Neural cell (in vitro differentiated cells): ENCODE results near the gene PPFIBP2. TPM values are rescaled to one million over a fixed set of nuclear protein-coding genes. Genes with fewer than 3 reads are reported as not detected.

Experiments used
- H2AFZ ChIP-seq: fragments of 200-600, 300-800 bp; sonication (generic), shearing (Covaris generic); 2 replicates; pipeline ENCODE4 v1.6.0; 2014; ENCODE audit warnings: low read depth, mild to moderate bottlenecking, antibody characterized with exemption, low read length, moderate library complexity
- H3F3A ChIP-seq: fragments of 200-600 bp; shearing (Covaris generic); 2 replicates; pipeline ENCODE4 v1.6.1; 2016; ENCODE audit warnings: mild to moderate bottlenecking, moderate library complexity, mixed read lengths, antibody characterized with exemption, low read length; ENCODE audit not compliant: insufficient read depth, poor library complexity, severe bottlenecking
- H3K27ac ChIP-seq: fragments of 200-600, 300-800 bp; sonication (generic), shearing (Covaris generic); 2 replicates; pipeline ENCODE4 v1.5.1; 2014; ENCODE audit warnings: mild to moderate bottlenecking, low read length, moderate library complexity
- H3K27me3 ChIP-seq: fragments of 300-800, 200-600 bp; sonication (generic), shearing (Covaris generic); 2 replicates; pipeline ENCODE4 v1.6.0; 2014; ENCODE audit warnings: mild to moderate bottlenecking, low read depth, low read length, moderate library complexity; ENCODE audit not compliant: insufficient read depth
- H3K36me3 ChIP-seq: fragments of 300-800, 200-600 bp; sonication (generic), shearing (Covaris generic); 2 replicates; pipeline ENCODE4 v1.5.1; 2014; ENCODE audit warnings: mild to moderate bottlenecking, antibody characterized with exemption, low read length, moderate library complexity; ENCODE audit not compliant: insufficient read depth
- H3K4me2 ChIP-seq: fragments of 300-800, 200-600 bp; sonication (generic), shearing (Covaris generic); 2 replicates; pipeline ENCODE4 v1.6.0; 2014; ENCODE audit warnings: mild to moderate bottlenecking, low read length
- H3K4me3 ChIP-seq: fragments of 300-800, 200-600 bp; sonication (generic), shearing (Covaris generic); 2 replicates; pipeline ENCODE4 v1.5.1; 2014; ENCODE audit warnings: mild to moderate bottlenecking, low read length, moderate library complexity
- H3K79me2 ChIP-seq: fragments of 200-600 bp; shearing (Covaris generic); replicated peaks from 2 replicates; pipeline ENCODE4 v1.6.0; 2014; ENCODE audit warnings: mild to moderate bottlenecking, low read length, moderate library complexity; ENCODE audit not compliant: insufficient read depth
- H3K9ac ChIP-seq: fragments of 300-800, 200-600 bp; sonication (generic), shearing (Covaris generic); 2 replicates; pipeline ENCODE4 v1.6.1; 2016; ENCODE audit warnings: mild to moderate bottlenecking, low read length, mixed read lengths
- H3K9me2 ChIP-seq: fragments of 200-600 bp; shearing (Covaris generic); 2 replicates; pipeline ENCODE4 v1.6.1; 2016; ENCODE audit warnings: mild to moderate bottlenecking, low read length, mixed read lengths; ENCODE audit not compliant: insufficient read depth
- H3K9me3 ChIP-seq: fragments of 200-600, 300-800 bp; sonication (generic), shearing (Covaris generic); 2 replicates; pipeline ENCODE4 v1.6.1; 2016; ENCODE audit warnings: mild to moderate bottlenecking, mixed run types, low read length, moderate library complexity, mixed read lengths
- H4K20me1 ChIP-seq: fragments of 200-600 bp; shearing (Covaris generic); 2 replicates; pipeline ENCODE4 v1.6.1; 2016; ENCODE audit warnings: mild to moderate bottlenecking, mixed run types; ENCODE audit not compliant: insufficient read depth
- MXI1 ChIP-seq: fragments of 450-650 bp; conservative IDR thresholded peaks from 2 replicates; pipeline ENCODE4 v1.6.1; 2014; ENCODE audit warnings: antibody characterized with exemption, mild to moderate bottlenecking; ENCODE audit not compliant: poor library complexity, severe bottlenecking
- POLR2AphosphoS5 ChIP-seq: IDR thresholded peaks from 2 replicates; pipeline ENCODE4 v1.6.1; 2012
- RAD21 ChIP-seq: fragments of 450-650 bp; conservative IDR thresholded peaks from 2 replicates; pipeline ENCODE4 v1.6.1; 2014; ENCODE audit warnings: antibody characterized with exemption, mild to moderate bottlenecking, moderate library complexity
- SMC3 ChIP-seq: fragments of 450-650 bp; conservative IDR thresholded peaks from 2 replicates; pipeline ENCODE4 v1.6.1; 2014; ENCODE audit warnings: antibody characterized with exemption, mild to moderate bottlenecking, moderate library complexity; ENCODE audit not compliant: poor library complexity
- polyA plus RNA-seq: library from polyadenylated mRNA; depleted of rRNA; stranded (reverse); fragments of >200 nt; gene quantifications from 2 replicates; pipeline ENCODE4 v1.2.3, GENCODE V29; 2014
- TF ChIP-seq, protein P1 (sequence below): fragments of 450-650 bp; IDR thresholded peaks from 2 replicates; pipeline ENCODE4 v1.5.1; 2014; ENCODE audit warnings: antibody characterized with exemption, mild to moderate bottlenecking, moderate library complexity; ENCODE audit not compliant: poor library complexity, severe bottlenecking
- TF ChIP-seq, protein P2 (sequence below): IDR thresholded peaks from 2 replicates; pipeline ENCODE4 v1.6.1; 2012; ENCODE audit warnings: borderline replicate concordance

Gene PPFIBP2
- polyA plus RNA-seq, 1 donor from 2014 or later, result not detected

DNA sequence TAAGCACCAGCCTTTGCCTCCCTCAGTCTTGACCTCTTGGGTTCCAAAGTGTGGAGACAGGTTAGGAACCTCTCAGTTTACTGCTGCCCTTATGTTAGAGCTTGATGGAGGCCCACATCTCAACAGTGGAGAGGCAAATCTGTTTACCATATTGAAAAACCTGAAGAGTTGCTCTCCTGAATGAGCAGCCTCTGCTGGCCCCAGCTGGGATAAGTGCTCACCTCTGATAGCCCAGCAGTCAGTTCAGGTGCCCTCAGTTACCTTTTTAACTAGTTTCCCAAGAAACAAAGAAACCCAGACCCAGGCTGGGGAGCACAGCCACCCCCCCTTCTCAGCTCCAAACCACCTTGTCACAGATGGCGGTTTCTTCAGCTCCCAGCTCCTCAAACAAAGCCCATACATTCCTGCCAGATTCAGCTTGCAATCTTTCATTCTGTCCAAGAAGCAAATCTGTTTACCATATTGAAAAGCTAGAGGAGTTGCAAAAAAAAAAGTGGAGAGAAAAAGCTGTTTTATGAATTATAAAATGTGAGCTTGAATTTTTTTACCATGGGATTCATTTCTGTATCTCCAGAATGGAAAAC lies 57.2 kb downstream of the PPFIBP2 start:
- Histone ChIP-seq H3K9me2 (no peaks in the 10 kb centered on the region), H3K4me3 (no peak overlapping the region), H3K79me2 (no peaks in the 10 kb centered on the region), H3K9me3 (no peaks in the 10 kb centered on the region), H3K27ac (no peak overlapping the region), H3K27me3 (peaks cover 3% of the 10 kb centered on the region), H3K36me3 (no peaks in the 10 kb centered on the region), H3K4me2 (no peak overlapping the region), H3F3A (no peaks in the 10 kb centered on the region), H4K20me1 (no peaks in the 10 kb centered on the region), H3K9ac (no peak overlapping the region), H2AFZ (peak overlapping the region; percentile 10)
- TF ChIP-seq MXI1, result no peak
- TF ChIP-seq POLR2AphosphoS5, result no peak

DNA sequence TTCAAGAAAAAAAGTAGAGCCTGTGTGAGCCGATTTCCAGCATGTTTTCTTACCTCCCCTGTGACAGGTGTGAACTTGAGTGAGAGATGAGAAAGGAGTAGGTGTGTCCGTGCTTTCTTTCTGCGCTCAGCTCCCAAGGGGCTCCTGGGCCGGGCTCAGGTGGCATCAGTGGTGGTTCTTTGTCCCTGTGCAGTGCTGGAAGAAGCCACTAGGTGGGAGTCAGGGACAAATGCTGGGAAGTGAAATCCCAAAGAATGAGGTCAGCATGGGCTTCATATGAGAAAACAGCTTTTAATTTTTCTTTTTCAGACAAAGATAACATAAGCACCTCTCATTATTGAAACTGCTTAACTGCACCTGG lies 57.8 kb downstream of the PPFIBP2 start:
- H3K27me3 ChIP-seq, result peaks cover 3% of the 10 kb centered on the region
- H3K79me2 ChIP-seq, result no peaks in the 10 kb centered on the region
- no peaks in the 10 kb centered on the region for H3K9me3 ChIP-seq
- no peaks in the 10 kb centered on the region for H3F3A ChIP-seq
- H3K9ac ChIP-seq, result no peak overlapping the region
- H3K9me2 ChIP-seq, result no peaks in the 10 kb centered on the region
- TF ChIP-seq POLR2AphosphoS5 (no peak), SMC3 (peak; percentile 79), RAD21 (peak; percentile 81)
- TF ChIP-seq, protein P1, sequence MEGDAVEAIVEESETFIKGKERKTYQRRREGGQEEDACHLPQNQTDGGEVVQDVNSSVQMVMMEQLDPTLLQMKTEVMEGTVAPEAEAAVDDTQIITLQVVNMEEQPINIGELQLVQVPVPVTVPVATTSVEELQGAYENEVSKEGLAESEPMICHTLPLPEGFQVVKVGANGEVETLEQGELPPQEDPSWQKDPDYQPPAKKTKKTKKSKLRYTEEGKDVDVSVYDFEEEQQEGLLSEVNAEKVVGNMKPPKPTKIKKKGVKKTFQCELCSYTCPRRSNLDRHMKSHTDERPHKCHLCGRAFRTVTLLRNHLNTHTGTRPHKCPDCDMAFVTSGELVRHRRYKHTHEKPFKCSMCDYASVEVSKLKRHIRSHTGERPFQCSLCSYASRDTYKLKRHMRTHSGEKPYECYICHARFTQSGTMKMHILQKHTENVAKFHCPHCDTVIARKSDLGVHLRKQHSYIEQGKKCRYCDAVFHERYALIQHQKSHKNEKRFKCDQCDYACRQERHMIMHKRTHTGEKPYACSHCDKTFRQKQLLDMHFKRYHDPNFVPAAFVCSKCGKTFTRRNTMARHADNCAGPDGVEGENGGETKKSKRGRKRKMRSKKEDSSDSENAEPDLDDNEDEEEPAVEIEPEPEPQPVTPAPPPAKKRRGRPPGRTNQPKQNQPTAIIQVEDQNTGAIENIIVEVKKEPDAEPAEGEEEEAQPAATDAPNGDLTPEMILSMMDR, result peak; percentile 88
- H4K20me1 ChIP-seq, result no peaks in the 10 kb centered on the region
- no peak overlapping the region for H3K4me2 ChIP-seq
- H3K4me3 ChIP-seq, result no peak overlapping the region
- H3K27ac ChIP-seq, result no peak overlapping the region
- no peaks in the 10 kb centered on the region for H3K36me3 ChIP-seq
- peak overlapping the region; percentile 3 for H2AFZ ChIP-seq

DNA sequence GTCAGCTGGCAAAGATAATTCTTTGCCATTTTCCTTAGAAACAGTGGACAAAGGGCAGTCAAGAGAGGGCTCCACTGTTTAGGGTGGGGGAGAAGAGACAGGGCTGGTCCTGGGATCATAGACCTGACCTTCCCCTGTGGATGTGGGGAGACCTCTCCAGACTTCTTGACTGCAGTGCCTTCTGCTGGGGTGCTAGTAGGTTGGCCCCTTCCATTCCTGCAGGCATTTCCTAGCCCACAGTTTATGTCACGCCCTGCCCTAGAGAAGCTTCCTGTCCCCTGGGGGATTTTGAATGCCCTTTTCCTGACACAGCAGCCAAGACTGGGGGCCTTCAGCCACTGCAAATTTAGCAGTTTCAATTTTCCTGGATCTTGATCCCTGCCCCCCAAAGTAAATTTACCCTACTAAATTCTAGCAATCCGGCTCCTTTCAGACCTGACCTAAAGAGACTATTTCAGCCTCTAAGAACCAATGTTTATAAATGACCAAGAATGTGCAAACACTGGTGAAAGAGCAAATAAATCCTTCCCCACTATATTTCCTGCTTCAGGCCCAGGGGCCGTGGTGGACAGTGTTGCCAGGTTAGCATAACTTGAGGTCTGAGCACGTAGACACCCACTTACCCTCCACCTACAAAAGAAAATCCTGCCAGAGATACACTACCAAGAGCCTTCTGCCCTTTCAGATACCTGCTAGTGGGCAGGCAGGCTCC lies 58.4 kb downstream of the PPFIBP2 start:
- no peaks in the 10 kb centered on the region for H3K36me3 ChIP-seq
- no peak overlapping the region for H3K4me2 ChIP-seq
- H2AFZ ChIP-seq, result peak overlapping the region; percentile 3
- H3K79me2 ChIP-seq, result no peaks in the 10 kb centered on the region
- H3F3A ChIP-seq, result no peaks in the 10 kb centered on the region
- no peaks in the 10 kb centered on the region for H3K9me2 ChIP-seq
- H3K27ac ChIP-seq, result no peak overlapping the region
- peaks cover 3% of the 10 kb centered on the region for H3K27me3 ChIP-seq
- no peaks in the 10 kb centered on the region for H3K9me3 ChIP-seq
- H3K4me3 ChIP-seq, result no peak overlapping the region
- H4K20me1 ChIP-seq, result no peaks in the 10 kb centered on the region
- no peak overlapping the region for H3K9ac ChIP-seq
- TF ChIP-seq RAD21, result peak; percentile 8
- TF ChIP-seq, protein P1, result peak; percentile 10
- TF ChIP-seq, protein P2, sequence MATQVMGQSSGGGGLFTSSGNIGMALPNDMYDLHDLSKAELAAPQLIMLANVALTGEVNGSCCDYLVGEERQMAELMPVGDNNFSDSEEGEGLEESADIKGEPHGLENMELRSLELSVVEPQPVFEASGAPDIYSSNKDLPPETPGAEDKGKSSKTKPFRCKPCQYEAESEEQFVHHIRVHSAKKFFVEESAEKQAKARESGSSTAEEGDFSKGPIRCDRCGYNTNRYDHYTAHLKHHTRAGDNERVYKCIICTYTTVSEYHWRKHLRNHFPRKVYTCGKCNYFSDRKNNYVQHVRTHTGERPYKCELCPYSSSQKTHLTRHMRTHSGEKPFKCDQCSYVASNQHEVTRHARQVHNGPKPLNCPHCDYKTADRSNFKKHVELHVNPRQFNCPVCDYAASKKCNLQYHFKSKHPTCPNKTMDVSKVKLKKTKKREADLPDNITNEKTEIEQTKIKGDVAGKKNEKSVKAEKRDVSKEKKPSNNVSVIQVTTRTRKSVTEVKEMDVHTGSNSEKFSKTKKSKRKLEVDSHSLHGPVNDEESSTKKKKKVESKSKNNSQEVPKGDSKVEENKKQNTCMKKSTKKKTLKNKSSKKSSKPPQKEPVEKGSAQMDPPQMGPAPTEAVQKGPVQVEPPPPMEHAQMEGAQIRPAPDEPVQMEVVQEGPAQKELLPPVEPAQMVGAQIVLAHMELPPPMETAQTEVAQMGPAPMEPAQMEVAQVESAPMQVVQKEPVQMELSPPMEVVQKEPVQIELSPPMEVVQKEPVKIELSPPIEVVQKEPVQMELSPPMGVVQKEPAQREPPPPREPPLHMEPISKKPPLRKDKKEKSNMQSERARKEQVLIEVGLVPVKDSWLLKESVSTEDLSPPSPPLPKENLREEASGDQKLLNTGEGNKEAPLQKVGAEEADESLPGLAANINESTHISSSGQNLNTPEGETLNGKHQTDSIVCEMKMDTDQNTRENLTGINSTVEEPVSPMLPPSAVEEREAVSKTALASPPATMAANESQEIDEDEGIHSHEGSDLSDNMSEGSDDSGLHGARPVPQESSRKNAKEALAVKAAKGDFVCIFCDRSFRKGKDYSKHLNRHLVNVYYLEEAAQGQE, result no peak
- TF ChIP-seq SMC3, result peak; percentile 34
